A549 (cell line): ENCODE measurements around the gene FBXO48. TPM values are rescaled to one million over a fixed set of nuclear protein-coding genes. Genes with fewer than 3 reads are reported as not detected.

ENCODE experiments used
- ATAC-seq, 2 experiments: fragments of 200-7000 bp in 1 of 2; fragments of >200 bp in 1 of 2; cut with Nextera tagmentation in 1 of 2; cut with Tn5 transposase in 1 of 2; 3 replicates each; pipeline versions ENCODE4 v1.8.0 to v1.9.1; 2018 to 2020; ENCODE audit warnings: mild to moderate bottlenecking in 1 of 2, moderate library complexity in 1 of 2
- CTCF ChIA-PET: fragments of 300-600 bp; sonication (Branson Sonifier 250); formaldehyde crosslinking; extraction: SDS; loops from one replicate; lab custom pipeline; 2021; ENCODE audit warnings: antibody characterized with exemption, inconsistent platforms; lab: Yijun Ruan, JAX
- POLR2A ChIA-PET: fragments of 350-600 bp; formaldehyde crosslinking; extraction: SDS; loops from one replicate; lab custom pipeline; 2021; ENCODE audit warnings: antibody characterized with exemption, inconsistent platforms; lab: Yijun Ruan, JAX
- DNase-seq, 2 experiments: peaks; one replicate each; pipeline versions ENCODE4 v3.0.0 to v3.0.0-alpha.2; 2011 to 2016; ENCODE audit warnings: low read depth in 1 of 2, low spot score in 1 of 2
- FAIRE-seq: peaks from 2 replicates; lab custom pipeline; 2011; peaks lifted over from hg19 to GRCh38; lab: Jason Lieb, UNC
- H3K27ac ChIP-seq, 2 experiments: fragments of >200 bp; sonication (Bioruptor Twin); formaldehyde crosslinking; 3 replicates each; pipeline ENCODE4 v1.5.1; 2016 to 2017
- H3K4me1 ChIP-seq: fragments of >200 bp; sonication (Bioruptor Twin); formaldehyde crosslinking; 3 replicates; pipeline ENCODE4 v1.6.1; 2016
- H3K4me2 ChIP-seq: fragments of >200 bp; sonication (Bioruptor Twin); formaldehyde crosslinking; 3 replicates; pipeline ENCODE4 v1.6.1; 2016
- H3K4me3 ChIP-seq: fragments of >200 bp; sonication (Bioruptor Twin); formaldehyde crosslinking; 3 replicates; pipeline ENCODE4 v1.5.1; 2016
- H3K9me3 ChIP-seq: fragments of >200 bp; sonication (Bioruptor Twin); formaldehyde crosslinking; 3 replicates; pipeline ENCODE4 v1.6.1; 2016
- CBX8 ChIP-seq: fragments of 200-600 bp; sonication (generic); IDR thresholded peaks from 2 replicates; pipeline ENCODE4 v1.6.1; 2016
- EHMT2 ChIP-seq: fragments of 200-600 bp; sonication (generic); IDR thresholded peaks from 2 replicates; pipeline ENCODE4 v1.6.1; 2016; ENCODE audit warnings: antibody characterized with exemption, low read depth, mild to moderate bottlenecking, moderate library complexity
- EP300 ChIP-seq, 2 experiments: fragments of >200 bp; sonication (Bioruptor Twin); formaldehyde crosslinking; IDR thresholded peaks; 2 replicates in 1 of 2; 3 replicates in 1 of 2; pipeline ENCODE4 v1.6.1; 2016 to 2017
- ESRRA ChIP-seq: fragments of 150-350 bp; IDR thresholded peaks from 2 replicates; pipeline ENCODE4 v1.6.1; 2014; ENCODE audit warnings: mild to moderate bottlenecking, low read length, borderline replicate concordance
- FOSB ChIP-seq: fragments of 250-450 bp; sonication (Bioruptor Pico); IDR thresholded peaks from 2 replicates; pipeline ENCODE4 v1.5.0; 2020; ENCODE audit warnings: mild to moderate bottlenecking, moderate library complexity
- FOSL2 ChIP-seq, 2 experiments: fragments of 450-650 bp in 1 of 2; fragments of >200 bp in 1 of 2; sonication (Bioruptor Twin) in 1 of 2; formaldehyde crosslinking; IDR thresholded peaks; 2 replicates each; pipeline versions ENCODE4 v1.5.0 to v1.6.1; 2016 to 2020; ENCODE audit warnings: mild to moderate bottlenecking in 1 of 2, moderate library complexity in 1 of 2
- FOXS1 ChIP-seq: fragments of 250-450 bp; sonication (Bioruptor Pico); IDR thresholded peaks from 2 replicates; pipeline ENCODE4 v1.5.0; 2020; ENCODE audit warnings: mild to moderate bottlenecking, moderate library complexity
- GATA3 ChIP-seq: IDR thresholded peaks from 2 replicates; pipeline ENCODE4 v1.6.1; 2012; ENCODE audit warnings: borderline replicate concordance
- HEYL ChIP-seq: fragments of 250-450 bp; sonication (Bioruptor Pico); IDR thresholded peaks from 2 replicates; pipeline ENCODE4 v1.8.0; 2021; ENCODE audit warnings: mild to moderate bottlenecking, moderate library complexity
- HOXB13 ChIP-seq: fragments of 250-450 bp; sonication (Bioruptor Pico); IDR thresholded peaks from 2 replicates; pipeline ENCODE4 v1.5.0; 2020; ENCODE audit warnings: low read depth, mild to moderate bottlenecking, moderate library complexity
- HOXB5 ChIP-seq: fragments of 250-450 bp; sonication (Bioruptor Pico); IDR thresholded peaks from 2 replicates; pipeline ENCODE4 v1.5.0; 2020; ENCODE audit warnings: mild to moderate bottlenecking, moderate library complexity
- KDM1A ChIP-seq: fragments of 200-600 bp; sonication (generic); IDR thresholded peaks from 2 replicates; pipeline ENCODE4 v1.6.1; 2016; ENCODE audit warnings: low read depth, mild to moderate bottlenecking
- MYC ChIP-seq: IDR thresholded peaks from 2 replicates; pipeline ENCODE4 v1.6.1; 2012; ENCODE audit warnings: mild to moderate bottlenecking, inconsistent platforms, low read length, improper control_type of control experiment, borderline replicate concordance
- NPAS2 ChIP-seq: fragments of 250-450 bp; sonication (Bioruptor Pico); IDR thresholded peaks from 2 replicates; pipeline ENCODE4 v1.8.0; 2022; ENCODE audit warnings: mild to moderate bottlenecking, moderate library complexity, borderline replicate concordance
- NR3C1 ChIP-seq: fragments of >200 bp; sonication (Bioruptor Twin); formaldehyde crosslinking; IDR thresholded peaks from 3 replicates; pipeline ENCODE4 v1.6.1; 2017
- POLR2A ChIP-seq: IDR thresholded peaks from 2 replicates; pipeline ENCODE4 v1.6.1; 2012; ENCODE audit warnings: mild to moderate bottlenecking, low read length
- RARB ChIP-seq: fragments of 250-450 bp; sonication (Bioruptor Pico); IDR thresholded peaks from 2 replicates; pipeline ENCODE4 v1.8.0; 2021; ENCODE audit warnings: mild to moderate bottlenecking, moderate library complexity
- SMC3 ChIP-seq: fragments of >200 bp; sonication (Bioruptor Twin); formaldehyde crosslinking; IDR thresholded peaks from 3 replicates; pipeline ENCODE4 v1.6.1; 2018; ENCODE audit warnings: inconsistent platforms
- TFCP2L1 ChIP-seq: fragments of 250-450 bp; sonication (Bioruptor Pico); IDR thresholded peaks from 2 replicates; pipeline ENCODE4 v1.5.0; 2021; ENCODE audit warnings: mild to moderate bottlenecking
- ZFP36 ChIP-seq: fragments of 450-650 bp; IDR thresholded peaks from 2 replicates; pipeline ENCODE4 v1.6.1; 2014; ENCODE audit warnings: borderline replicate concordance; ENCODE audit not compliant: partially characterized antibody
- WGBS: methylation state at CpG from one replicate; pipeline ENCODE4 v1.1.6; 2017; ENCODE audit errors: missing lambda C conversion rate; 5-methylcytosine and 5-hydroxymethylcytosine counted together
- polyA plus RNA-seq, 4 experiments: library from polyadenylated mRNA; depleted of rRNA in 3 of 4; stranded (reverse); fragments of >200 nt; fragmentation: RNase III in 1 of 4; extraction: RNeasy Plus Mini Kit Qiagen cat#74134 plus additional on column Dnase treatment in 1 of 4; gene quantifications; 2 replicates in 3 of 4; 3 replicates in 1 of 4; pipeline ENCODE4 v1.2.3, GENCODE V29; 2011 to 2017
- TF ChIP-seq, protein P1 (sequence below): fragments of >200 bp; sonication (Bioruptor Twin); formaldehyde crosslinking; IDR thresholded peaks from 3 replicates; pipeline ENCODE4 v1.5.1; 2016
- TF ChIP-seq, protein P2 (sequence below): IDR thresholded peaks from 2 replicates; pipeline ENCODE4 v1.6.1; 2012
- TF ChIP-seq, protein P3 (sequence below): fragments of >200 bp; sonication (Bioruptor Twin); formaldehyde crosslinking; IDR thresholded peaks from 2 replicates; pipeline ENCODE4 v1.6.1; 2016
- TF ChIP-seq, protein P4 (sequence below): fragments of 250-450 bp; sonication (Bioruptor Pico); IDR thresholded peaks from 2 replicates; pipeline ENCODE4 v1.5.0; 2020; ENCODE audit warnings: low read depth, mild to moderate bottlenecking, moderate library complexity

Gene FBXO48
- polyA plus RNA-seq, 2 of the 4 experiments (the other 2 are of a cell fraction) = 0.72 to 2.1 TPM

DNA sequence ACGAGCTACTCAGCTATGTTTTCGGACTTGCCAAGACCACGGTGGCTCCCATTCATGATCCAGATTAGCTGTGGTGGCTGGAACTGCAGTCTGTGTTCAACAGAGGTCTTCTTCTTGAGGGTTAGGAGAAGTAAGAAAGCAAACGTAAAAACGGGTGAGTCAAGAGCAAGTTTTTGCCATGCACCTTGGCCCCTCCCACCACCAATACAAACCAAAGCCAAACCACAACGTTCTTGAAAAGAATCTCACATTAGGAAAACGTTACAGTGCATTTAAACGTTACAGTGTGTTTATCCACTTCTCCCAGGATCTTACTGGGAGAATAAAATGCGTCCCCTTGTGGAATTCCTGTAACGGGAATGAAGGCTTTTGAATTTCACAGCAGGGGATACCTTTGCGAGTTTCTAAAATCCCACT, 725 bp downstream of the FBXO48 start:
- WGBS = 22% methylated on average over 11 of the region's 11 CpGs
- ChIA-PET POLR2A (no interaction called here), CTCF (interaction anchor here (0.7 to 7.1 kb wide), 11 partner anchors 10 to 459 kb away, joined by 3 to 87 read pairs (median 4); no protein-coding TSS in a partner anchor)
- Histone ChIP-seq H3K4me2 (peak overlapping the region; percentile 92), H3K9me3 (no peaks in the 10 kb centered on the region), H3K4me1 (peaks cover 22% of the 10 kb centered on the region), H3K27ac (peak overlapping the region; percentile 62 to 83), H3K4me3 (peak overlapping the region; percentile 78)
- peak; percentile 26 to 28 for DNase-seq
- no peak for TF ChIP-seq ESRRA
- TF ChIP-seq, protein P1, sequence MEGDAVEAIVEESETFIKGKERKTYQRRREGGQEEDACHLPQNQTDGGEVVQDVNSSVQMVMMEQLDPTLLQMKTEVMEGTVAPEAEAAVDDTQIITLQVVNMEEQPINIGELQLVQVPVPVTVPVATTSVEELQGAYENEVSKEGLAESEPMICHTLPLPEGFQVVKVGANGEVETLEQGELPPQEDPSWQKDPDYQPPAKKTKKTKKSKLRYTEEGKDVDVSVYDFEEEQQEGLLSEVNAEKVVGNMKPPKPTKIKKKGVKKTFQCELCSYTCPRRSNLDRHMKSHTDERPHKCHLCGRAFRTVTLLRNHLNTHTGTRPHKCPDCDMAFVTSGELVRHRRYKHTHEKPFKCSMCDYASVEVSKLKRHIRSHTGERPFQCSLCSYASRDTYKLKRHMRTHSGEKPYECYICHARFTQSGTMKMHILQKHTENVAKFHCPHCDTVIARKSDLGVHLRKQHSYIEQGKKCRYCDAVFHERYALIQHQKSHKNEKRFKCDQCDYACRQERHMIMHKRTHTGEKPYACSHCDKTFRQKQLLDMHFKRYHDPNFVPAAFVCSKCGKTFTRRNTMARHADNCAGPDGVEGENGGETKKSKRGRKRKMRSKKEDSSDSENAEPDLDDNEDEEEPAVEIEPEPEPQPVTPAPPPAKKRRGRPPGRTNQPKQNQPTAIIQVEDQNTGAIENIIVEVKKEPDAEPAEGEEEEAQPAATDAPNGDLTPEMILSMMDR = peak; percentile 26; the same call in 1 of the 3 replicates
- no peak for FAIRE-seq
- ATAC-seq = peak; percentile 5 to 23; a peak in 4 of 6 replicates

DNA sequence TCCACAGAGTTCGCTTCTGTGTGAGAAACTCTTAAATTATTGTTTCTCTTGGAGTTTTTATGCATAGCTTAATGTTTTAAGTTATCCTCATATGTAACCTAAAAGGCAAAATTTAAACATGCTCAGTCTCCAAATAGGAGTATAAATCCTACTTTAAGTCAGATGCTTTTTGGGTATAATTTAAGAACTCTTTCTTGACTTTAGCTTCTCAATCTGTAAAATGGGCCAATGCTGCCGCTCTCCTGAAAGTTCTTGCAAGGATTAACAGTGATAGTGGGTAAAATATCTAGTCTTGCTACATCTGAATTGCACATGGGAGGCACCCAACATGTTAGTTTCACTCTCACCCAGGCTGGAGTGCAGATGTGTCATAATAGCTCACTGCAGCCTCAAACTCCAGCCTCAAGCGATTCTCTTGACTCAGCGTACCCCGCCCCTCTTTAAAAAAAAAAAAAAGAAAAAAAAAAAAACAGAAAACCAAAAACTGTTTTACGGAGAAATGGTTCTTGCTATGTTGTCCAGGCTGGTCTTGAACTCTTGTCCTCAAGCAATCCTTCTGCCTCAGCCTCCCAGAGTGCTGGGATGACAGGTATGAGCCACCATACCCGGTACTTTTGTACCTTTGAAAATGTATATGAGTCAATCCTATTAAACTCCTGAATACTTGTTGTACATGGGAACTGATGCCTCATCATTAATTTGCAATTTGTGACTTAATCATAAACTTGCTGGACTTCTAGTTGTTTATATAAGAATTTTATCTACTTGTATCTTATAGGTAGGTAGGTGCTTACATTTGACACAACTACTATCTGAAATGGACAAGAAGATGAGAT, 1.8 kb downstream of the FBXO48 start:
- Histone ChIP-seq H3K4me3 (no peak overlapping the region), H3K4me1 (peaks cover 22% of the 10 kb centered on the region), H3K27ac (no peak overlapping the region), H3K9me3 (no peaks in the 10 kb centered on the region), H3K4me2 (no peak overlapping the region)
- ATAC-seq (no peak), DNase-seq (no peak), FAIRE-seq (no peak)
- WGBS = 80% methylated on average over 7 of the region's 7 CpGs
- ChIA-PET CTCF (interaction anchor here (0.7 to 7.1 kb wide), 14 partner anchors 8 to 460 kb away, joined by 3 to 87 read pairs (median 5); no protein-coding TSS in a partner anchor), POLR2A (no interaction called here)
- TF ChIP-seq ZFP36 (no peak), POLR2A (no peak)
- TF ChIP-seq, protein P2, sequence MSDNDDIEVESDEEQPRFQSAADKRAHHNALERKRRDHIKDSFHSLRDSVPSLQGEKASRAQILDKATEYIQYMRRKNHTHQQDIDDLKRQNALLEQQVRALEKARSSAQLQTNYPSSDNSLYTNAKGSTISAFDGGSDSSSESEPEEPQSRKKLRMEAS = no peak
- TF ChIP-seq, protein P3, sequence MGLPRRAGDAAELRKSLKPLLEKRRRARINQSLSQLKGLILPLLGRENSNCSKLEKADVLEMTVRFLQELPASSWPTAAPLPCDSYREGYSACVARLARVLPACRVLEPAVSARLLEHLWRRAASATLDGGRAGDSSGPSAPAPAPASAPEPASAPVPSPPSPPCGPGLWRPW = no peak
- TF ChIP-seq, protein P4, sequence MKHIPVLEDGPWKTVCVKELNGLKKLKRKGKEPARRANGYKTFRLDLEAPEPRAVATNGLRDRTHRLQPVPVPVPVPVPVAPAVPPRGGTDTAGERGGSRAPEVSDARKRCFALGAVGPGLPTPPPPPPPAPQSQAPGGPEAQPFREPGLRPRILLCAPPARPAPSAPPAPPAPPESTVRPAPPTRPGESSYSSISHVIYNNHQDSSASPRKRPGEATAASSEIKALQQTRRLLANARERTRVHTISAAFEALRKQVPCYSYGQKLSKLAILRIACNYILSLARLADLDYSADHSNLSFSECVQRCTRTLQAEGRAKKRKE (CRISPR knock-in tag) = no peak

DNA sequence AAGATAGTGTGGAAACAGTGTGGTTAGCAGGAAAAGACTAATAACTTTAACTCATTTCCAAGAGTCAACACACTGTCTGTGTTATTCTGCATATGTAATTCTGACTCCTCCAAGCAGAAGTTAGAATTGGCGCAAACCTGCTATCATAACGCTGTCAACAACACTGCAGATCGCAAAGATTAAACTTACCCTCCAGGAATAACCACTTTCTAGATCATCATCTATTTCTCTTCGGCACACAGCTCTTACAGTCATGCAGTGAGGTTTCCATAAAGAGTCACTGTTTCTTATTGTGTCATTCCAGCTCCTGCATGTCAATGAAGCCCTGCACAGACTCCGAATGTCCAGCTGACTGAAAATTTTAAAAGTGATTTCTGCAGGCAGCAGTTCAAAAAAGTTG, 2.4 kb downstream of the FBXO48 start:
- DNase-seq (no peak), ATAC-seq (no peak), FAIRE-seq (no peak)
- TF ChIP-seq NPAS2 (CRISPR knock-in tag) = no peak
- TF ChIP-seq NR3C1 = no peak
- TF ChIP-seq SMC3 = no peak
- TF ChIP-seq TFCP2L1 (CRISPR knock-in tag) = no peak
- no peak for TF ChIP-seq ZFP36
- no peak for TF ChIP-seq GATA3
- no peak for TF ChIP-seq HOXB5 (CRISPR knock-in tag)
- no peak for TF ChIP-seq CBX8
- TF ChIP-seq EHMT2 = no peak
- no peak for TF ChIP-seq EP300 (IDR thresholded peaks at IDR 0.05)
- no peak for TF ChIP-seq HEYL (CRISPR knock-in tag)
- no peak for TF ChIP-seq FOXS1 (CRISPR knock-in tag)
- no peak for TF ChIP-seq POLR2A
- no peak for TF ChIP-seq FOSL2 (IDR thresholded peaks at IDR 0.05)
- TF ChIP-seq FOSL2 (CRISPR knock-in tag; IDR thresholded peaks at IDR 0.05) = no peak
- TF ChIP-seq, protein P4 (CRISPR knock-in tag) = no peak
- no peak for TF ChIP-seq KDM1A
- TF ChIP-seq RARB (CRISPR knock-in tag) = no peak
- TF ChIP-seq MYC = no peak
- TF ChIP-seq FOSB (CRISPR knock-in tag) = no peak
- TF ChIP-seq HOXB13 (CRISPR knock-in tag) = no peak
- Histone ChIP-seq H3K4me3 (no peak overlapping the region), H3K4me2 (no peak overlapping the region), H3K4me1 (peaks cover 19% of the 10 kb centered on the region), H3K9me3 (no peaks in the 10 kb centered on the region), H3K27ac (no peak overlapping the region)
- 90% methylated on average over 5 of the region's 5 CpGs for WGBS
- CTCF ChIA-PET = interaction anchor here (1.0 to 7.1 kb wide), 12 partner anchors 9 to 468 kb away, joined by 3 to 87 read pairs (median 14); no protein-coding TSS in a partner anchor
- POLR2A ChIA-PET = no interaction called here
